Esophagus muscularis mucosa (tissue), 4 donors: ENCODE measurements around the gene CDH19.

Experiments
- EP300 ChIP-seq: sonication (generic); formaldehyde crosslinking; IDR thresholded peaks from one replicate; pipeline ENCODE4 v1.6.1; 2017; ENCODE audit warnings: antibody characterized with exemption
- POLR2A ChIP-seq: fragments of 450-650 bp; IDR thresholded peaks from one replicate; pipeline ENCODE4 v1.6.1; 2017; ENCODE audit warnings: antibody characterized with exemption, moderate library complexity, mild to moderate bottlenecking, low read depth
- POLR2AphosphoS5 ChIP-seq, 2 donors: sonication (generic); formaldehyde crosslinking; IDR thresholded peaks; one replicate each; pipeline ENCODE4 v1.6.1; 2017; ENCODE audit warnings: antibody characterized with exemption in 2 of 2
- TF ChIP-seq, protein P1 (sequence below), 3 experiments: fragments of 200-600 bp in 2 of 3; fragments of 450-650 bp in 1 of 3; sonication (generic) in 2 of 3; IDR thresholded peaks; one replicate each; pipeline ENCODE4 v1.5.1; 2017 to 2019; ENCODE audit warnings: antibody characterized with exemption in 3 of 3, mild to moderate bottlenecking in 2 of 3, moderate library complexity in 1 of 3

DNA sequence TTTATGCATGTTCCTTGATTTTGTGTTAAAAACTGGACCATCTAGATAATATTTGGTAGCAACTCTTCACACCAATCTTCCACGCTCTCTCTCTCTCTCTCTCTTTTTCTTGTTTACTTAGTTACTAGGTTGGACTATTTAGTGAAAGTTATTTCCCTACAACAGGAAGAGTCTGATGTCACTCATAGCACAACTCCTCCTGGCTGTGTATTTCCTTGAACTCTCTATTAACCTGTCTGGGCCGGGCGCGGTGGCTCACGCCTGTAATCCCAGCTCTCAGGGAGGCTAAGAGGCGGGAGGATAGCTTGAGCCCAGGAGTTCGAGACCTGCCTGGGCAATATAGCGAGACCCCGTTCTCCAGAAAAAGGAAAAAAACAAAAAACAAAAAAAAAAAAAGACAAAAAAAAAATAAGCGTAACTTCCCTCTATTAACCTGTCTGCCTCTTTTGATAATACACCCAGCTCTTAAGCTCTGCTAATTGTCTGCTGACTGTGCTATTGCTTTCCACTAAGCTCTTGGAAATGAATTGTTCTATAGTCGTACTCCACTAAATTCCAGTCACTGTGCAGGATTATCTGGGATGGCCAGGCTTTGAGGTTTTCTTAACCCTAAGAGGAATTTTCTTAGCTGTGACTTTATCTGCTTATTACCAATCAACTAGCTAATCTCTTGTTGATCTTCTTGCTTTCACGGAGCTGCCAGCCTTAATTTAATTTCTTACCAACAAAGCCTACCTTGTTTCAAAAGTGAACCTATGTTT lies 18.1 kb upstream of the CDH19 start:
- TF ChIP-seq POLR2AphosphoS5 (IDR thresholded peaks at IDR 0.05) (no peak), POLR2A (no peak), EP300 (no peak)
- TF ChIP-seq, protein P1, sequence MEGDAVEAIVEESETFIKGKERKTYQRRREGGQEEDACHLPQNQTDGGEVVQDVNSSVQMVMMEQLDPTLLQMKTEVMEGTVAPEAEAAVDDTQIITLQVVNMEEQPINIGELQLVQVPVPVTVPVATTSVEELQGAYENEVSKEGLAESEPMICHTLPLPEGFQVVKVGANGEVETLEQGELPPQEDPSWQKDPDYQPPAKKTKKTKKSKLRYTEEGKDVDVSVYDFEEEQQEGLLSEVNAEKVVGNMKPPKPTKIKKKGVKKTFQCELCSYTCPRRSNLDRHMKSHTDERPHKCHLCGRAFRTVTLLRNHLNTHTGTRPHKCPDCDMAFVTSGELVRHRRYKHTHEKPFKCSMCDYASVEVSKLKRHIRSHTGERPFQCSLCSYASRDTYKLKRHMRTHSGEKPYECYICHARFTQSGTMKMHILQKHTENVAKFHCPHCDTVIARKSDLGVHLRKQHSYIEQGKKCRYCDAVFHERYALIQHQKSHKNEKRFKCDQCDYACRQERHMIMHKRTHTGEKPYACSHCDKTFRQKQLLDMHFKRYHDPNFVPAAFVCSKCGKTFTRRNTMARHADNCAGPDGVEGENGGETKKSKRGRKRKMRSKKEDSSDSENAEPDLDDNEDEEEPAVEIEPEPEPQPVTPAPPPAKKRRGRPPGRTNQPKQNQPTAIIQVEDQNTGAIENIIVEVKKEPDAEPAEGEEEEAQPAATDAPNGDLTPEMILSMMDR (IDR thresholded peaks at IDR 0.05): no peak
